ES-I3 (cell line): Measurements from ENCODE around the gene EPN2.

ENCODE experiments used
- H3K36me3 ChIP-seq: 2 replicates; pipeline ENCODE4 v1.6.1; 2013; ENCODE audit warnings: mild to moderate bottlenecking, low read length, control low read depth, moderate library complexity; ENCODE audit not compliant: insufficient read depth
- H3K4me1 ChIP-seq: 2 replicates; pipeline ENCODE4 v1.6.1; 2013; ENCODE audit warnings: mild to moderate bottlenecking, control low read depth, low read length; ENCODE audit not compliant: insufficient read depth
- H3K9ac ChIP-seq: 2 replicates; pipeline ENCODE4 v1.6.1; 2013; ENCODE audit warnings: low read depth, mild to moderate bottlenecking, low read length, moderate library complexity
- H3K9me3 ChIP-seq: 2 replicates; pipeline ENCODE4 v1.6.1; 2013; ENCODE audit warnings: mild to moderate bottlenecking, low read length, moderate library complexity; ENCODE audit not compliant: control insufficient read depth, insufficient read depth

Gene EPN2

DNA sequence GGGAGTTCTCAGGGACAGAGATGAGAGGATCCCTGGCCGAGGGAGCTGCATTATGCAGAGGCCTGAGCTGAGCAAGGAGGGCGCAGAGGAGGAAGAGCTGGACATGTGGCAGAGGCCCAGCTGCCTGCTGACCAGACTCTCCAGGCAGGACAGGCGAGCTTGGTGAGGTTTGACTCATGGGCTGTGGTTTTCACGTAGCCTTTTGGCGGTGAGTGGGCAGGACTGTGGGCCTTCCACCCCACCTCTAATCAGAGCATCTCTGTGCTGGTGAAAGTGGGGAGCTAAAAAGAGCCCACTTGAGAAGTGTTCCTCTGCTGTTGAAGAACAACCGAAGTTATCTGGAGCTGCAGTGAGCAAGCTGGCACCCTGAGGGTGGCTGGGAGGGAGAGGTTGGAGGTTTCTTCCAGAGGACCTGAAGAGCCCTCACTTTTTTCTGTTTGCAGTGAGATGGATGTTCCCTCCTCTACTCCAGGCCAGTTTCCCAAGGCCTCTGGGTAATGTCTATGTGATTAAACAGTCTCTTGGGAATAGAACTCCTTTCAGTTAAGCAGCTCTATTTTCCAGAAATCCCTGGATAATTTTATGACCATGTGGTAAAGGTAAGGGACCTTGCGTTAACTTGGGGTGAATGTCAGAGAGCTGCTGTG lies 11.9 kb downstream of the EPN2 start:
- Histone ChIP-seq H3K4me1 (peaks cover 14% of the 10 kb centered on the region), H3K36me3 (no peaks in the 10 kb centered on the region), H3K9me3 (peaks cover 3% of the 10 kb centered on the region; the same call in 1 of the 2 replicates), H3K9ac (no peak overlapping the region)

DNA sequence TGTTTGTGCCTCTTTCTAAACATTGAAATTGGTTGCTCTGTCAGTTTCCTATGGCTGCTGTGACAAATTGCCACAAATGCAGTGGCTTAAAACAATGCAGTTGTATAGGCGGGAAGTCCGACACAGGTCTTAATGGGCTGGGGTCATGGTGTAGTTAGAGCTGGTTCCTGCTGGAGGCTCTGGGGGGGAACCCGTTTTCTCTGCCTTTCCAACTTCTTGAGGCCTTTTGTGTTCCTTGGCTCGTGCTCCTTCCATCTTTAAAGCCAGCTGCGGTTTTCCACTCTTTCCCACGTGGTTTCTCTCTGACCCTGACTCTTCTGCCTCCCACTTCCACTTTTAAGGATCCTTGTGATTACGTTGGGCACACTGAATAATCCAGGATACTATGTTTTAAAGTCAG lies 12.5 kb downstream of the EPN2 start:
- peaks cover 14% of the 10 kb centered on the region for H3K4me1 ChIP-seq
- H3K36me3 ChIP-seq = no peaks in the 10 kb centered on the region
- peaks cover 3% of the 10 kb centered on the region; the same call in 1 of the 2 replicates for H3K9me3 ChIP-seq
- no peak overlapping the region for H3K9ac ChIP-seq

DNA sequence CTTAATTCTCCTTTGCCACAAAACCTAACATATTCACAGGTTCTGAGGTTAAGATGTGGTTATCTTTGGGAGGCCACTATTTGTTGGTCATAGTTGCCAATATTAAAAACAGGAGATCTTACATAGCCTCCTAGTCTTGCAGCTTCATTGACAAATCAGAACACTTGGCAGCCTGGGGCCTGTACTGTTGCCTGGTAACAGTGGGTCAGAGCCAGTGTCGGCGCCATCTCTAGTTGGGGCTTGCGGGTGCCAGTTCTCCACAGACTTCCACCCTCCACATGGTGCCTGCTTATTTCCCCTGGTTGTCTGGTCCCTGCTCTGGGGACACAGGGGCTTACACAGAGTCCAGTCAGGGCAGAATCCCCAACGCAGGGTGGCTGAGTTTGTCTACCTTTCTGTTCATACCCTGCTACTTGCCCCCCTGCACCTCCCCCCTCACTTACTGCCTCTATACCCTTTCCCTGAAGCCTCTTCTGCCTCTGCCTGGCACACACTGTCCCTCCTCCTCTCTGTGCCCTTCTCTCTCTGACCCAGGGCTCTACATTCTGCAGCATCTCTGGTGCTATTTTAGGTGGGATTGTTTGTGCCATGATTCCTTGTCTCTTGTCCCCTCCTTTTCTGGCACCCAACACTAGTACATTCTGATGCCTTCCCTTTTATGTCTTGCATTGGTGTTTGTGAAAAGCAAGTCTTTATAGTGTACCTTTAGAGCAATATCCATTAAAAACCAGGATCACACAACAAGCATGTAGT lies 13.4 kb downstream of the EPN2 start:
- Histone ChIP-seq H3K9me3 (peaks cover 3% of the 10 kb centered on the region; the same call in 1 of the 2 replicates), H3K4me1 (peaks cover 14% of the 10 kb centered on the region), H3K36me3 (no peaks in the 10 kb centered on the region), H3K9ac (no peak overlapping the region)

DNA sequence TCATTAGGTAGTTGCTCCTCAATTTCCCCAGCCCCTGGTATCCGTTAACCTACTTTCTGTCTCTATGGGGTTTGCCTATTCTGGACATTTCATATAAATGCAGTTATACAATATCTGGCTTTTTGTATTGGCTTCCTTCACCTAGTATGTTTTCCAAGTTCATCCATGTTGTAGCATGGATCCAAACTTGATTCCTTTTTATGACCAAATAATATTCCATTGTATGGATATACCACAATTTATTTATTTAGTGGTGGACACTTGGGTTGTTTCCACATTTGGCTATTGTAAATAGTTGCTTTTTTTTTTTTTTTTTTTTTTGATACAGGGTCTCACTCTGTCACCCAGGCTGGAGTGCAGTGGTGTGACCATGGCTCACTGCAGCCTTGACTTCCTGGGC lies 15.9 kb downstream of the EPN2 start:
- H3K9me3 ChIP-seq = peaks cover 3% of the 10 kb centered on the region; the same call in 1 of the 2 replicates
- H3K9ac ChIP-seq = no peak overlapping the region
- H3K4me1 ChIP-seq = peaks cover 10% of the 10 kb centered on the region
- no peaks in the 10 kb centered on the region for H3K36me3 ChIP-seq

DNA sequence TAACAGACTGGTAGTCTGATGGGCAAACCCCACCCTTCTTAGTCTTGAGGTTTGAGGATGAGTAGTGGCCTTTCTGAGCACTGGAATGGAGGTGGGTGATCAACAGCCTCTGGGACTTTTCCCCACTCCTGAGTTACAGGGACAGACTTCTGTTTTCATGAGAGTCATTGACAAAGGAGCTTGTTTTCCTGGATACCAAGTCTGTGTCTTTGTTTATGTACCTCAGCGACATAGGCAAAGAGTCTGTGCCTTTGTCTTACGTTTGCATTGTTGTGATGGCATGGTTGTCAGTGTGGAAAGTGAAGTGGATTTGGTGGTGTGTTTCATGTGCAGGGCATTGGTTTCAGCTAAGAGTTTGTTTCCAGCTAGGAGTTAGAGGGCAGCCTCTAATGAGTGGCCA lies 17.5 kb downstream of the EPN2 start:
- peaks cover 3% of the 10 kb centered on the region; the same call in 1 of the 2 replicates for H3K9me3 ChIP-seq
- no peaks in the 10 kb centered on the region for H3K36me3 ChIP-seq
- peaks cover 5% of the 10 kb centered on the region; the same call in 1 of the 2 replicates for H3K4me1 ChIP-seq
- no peak overlapping the region for H3K9ac ChIP-seq

DNA sequence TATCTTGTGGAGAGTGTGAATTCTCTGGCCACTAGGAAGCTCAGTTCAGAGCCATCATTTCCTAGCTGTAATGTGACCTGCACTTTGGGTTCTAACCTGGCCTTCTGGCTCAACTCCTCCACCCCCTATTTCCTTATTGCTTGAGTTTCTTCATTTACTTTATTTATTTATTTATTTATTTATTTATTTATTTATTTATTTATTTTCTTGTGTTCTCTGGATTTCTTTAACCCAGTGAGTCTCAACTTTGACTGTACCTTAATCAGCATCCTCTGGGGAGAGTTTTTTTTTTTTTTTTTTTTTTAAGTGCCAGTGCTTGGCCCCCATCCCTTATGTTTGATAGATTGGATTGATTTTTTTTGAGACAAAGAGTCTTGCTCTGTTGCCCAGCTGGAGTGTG lies 18.1 kb downstream of the EPN2 start:
- H3K4me1 ChIP-seq = peaks cover 5% of the 10 kb centered on the region; the same call in 1 of the 2 replicates
- peaks cover 3% of the 10 kb centered on the region; the same call in 1 of the 2 replicates for H3K9me3 ChIP-seq
- no peak overlapping the region for H3K9ac ChIP-seq
- H3K36me3 ChIP-seq = no peaks in the 10 kb centered on the region

DNA sequence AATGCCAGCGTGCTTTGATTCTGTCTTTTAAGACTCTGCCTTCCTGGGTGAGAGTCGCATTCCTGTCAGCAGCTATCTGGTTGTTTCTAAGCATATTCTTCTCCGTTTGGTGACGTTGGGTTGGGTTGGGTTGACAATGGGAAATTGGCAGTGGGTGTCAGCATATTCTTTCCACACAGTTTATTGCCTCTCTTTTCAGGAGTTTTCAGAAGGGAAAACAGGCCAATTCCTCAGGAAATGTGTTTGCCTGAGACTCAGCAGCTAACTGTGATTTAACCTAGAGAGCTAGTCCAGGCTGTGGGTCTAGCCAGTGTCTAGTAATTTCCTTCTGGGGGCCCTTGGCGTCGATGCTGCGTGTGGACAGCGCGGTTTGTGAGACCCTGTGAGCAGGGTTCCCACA lies 21.2 kb downstream of the EPN2 start:
- Histone ChIP-seq H3K4me1 (peaks cover 6% of the 10 kb centered on the region), H3K9ac (no peak overlapping the region), H3K36me3 (no peaks in the 10 kb centered on the region), H3K9me3 (no peaks in the 10 kb centered on the region)

DNA sequence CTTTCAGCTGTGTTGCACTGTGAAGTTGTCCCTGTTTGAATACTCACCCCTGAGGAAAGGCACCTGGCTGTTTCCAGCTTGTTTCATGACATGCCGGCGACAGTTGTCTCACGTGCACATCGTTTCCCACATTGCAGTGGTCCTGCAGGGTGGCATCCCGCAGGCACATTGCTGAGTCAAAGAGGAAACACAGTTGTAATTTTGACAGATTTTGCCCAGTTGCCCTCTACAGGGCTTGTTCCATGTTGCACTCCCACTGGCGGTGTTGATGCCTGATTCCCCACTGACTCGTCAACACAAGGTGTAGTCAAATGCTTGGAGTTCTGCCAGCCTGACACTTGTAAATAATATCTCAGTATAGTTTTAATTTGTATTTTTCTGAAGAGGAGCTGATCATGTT lies 23.8 kb downstream of the EPN2 start:
- Histone ChIP-seq H3K4me1 (peaks cover 10% of the 10 kb centered on the region), H3K9me3 (no peaks in the 10 kb centered on the region), H3K9ac (no peak overlapping the region), H3K36me3 (no peaks in the 10 kb centered on the region)

DNA sequence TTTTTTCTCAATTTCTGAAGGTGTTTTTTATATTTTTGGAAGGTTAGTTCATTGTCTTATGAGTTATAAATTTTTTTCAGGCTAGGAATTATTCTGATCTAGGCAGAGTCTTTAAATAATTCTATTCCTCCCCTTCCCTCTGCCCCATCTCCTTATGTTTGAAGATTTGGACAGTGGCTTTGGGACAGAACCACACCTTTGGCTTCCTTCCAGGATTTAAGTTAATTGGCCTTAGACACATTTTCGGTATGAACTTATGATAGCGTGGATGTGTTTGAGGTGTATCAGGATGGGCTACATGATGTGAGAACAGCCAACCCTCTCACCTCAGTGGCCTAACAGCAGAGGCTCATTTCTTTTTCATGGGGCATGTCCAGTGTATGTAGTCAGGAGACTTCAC lies 24.3 kb downstream of the EPN2 start:
- Histone ChIP-seq H3K36me3 (no peaks in the 10 kb centered on the region), H3K4me1 (peaks cover 7% of the 10 kb centered on the region), H3K9ac (no peak overlapping the region), H3K9me3 (no peaks in the 10 kb centered on the region)

DNA sequence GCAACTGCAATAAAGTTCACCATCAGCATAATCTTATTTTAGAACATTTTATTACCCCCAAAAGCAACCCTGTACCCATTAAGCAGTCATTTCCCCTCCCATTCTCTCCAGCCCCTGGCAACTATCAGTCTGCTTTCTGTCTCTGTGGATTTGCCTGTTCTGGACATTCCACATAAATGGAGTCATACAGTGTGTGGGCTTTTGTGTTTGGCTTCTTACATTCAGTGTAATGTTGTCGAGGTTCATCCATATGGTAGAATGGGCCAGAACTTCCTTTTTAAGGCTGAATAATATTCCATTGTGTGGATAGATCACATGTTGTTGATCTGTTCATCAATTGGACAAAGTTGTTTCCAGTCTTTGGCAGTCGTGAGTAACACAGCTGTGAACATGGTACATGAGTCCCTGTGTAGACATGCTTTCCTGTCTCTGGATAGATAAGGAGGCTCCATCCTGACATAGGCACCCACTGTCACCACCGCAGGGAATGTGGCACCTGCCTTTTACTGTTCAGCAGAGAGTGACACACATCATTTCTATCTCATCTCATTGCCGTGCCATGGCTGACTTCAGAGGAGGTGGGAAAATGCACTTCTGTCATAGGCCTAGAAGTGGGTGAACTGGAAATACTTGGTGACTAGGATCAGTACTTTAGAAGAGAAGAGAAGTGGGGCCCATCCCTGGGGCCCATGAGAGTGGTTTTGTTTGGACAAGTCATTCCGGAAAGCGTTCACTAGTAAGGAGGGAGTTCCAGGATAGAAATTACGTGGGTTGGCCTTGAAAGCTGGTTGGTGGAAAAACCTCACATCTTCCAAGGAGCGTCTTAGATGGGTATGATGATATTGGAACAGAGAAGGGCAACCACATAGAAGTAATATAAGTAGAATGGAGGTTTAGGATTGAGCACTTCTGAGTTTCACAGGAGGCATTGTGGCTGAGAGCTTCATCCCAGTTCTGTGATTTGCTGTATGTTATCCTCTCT lies 25.8 kb downstream of the EPN2 start:
- no peaks in the 10 kb centered on the region for H3K36me3 ChIP-seq
- H3K9me3 ChIP-seq = no peaks in the 10 kb centered on the region
- H3K4me1 ChIP-seq = peaks cover 5% of the 10 kb centered on the region; the same call in 1 of the 2 replicates
- no peak overlapping the region for H3K9ac ChIP-seq

DNA sequence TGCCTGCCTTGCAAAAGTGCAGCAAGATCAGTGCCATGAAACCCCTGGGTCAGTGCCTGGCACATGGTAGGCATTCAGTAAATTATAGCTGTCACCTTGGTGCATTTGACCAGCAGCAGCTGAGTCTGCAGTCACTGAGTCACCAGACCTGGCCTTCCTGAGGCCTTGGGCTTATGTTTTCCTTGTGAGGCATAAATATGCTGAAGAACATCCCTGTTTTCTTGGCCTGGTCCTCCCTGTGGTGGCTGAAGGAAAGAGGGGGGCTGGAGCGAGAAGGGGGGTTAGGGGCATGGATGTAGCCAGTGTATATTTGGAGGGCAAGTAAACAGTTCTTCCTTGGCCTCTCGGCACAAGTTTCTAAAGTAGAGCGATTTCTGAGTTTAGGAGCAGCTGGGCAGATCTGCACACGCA lies 26.5 kb downstream of the EPN2 start:
- Histone ChIP-seq H3K9me3 (no peaks in the 10 kb centered on the region), H3K4me1 (peaks cover 5% of the 10 kb centered on the region; the same call in 1 of the 2 replicates), H3K9ac (no peak overlapping the region), H3K36me3 (no peaks in the 10 kb centered on the region)

DNA sequence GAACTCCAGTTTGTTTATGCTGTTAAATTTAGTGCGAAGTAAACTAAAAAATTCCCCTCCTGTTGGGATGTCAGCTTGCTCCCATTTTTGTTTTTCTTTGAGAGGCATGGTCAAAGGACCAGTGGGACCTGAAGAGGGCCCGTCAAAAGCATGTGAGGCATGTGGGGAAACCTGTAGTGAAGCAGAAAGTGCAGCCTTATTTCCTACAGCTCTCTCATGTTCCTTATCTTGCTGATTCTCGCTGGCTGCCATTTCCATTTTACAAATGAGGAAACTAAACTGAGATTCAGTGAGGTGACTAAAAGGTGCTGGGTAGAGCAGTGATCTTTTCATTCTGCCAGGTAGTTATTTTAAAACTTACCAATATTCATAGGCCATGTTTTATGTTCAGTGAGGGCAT lies 27.1 kb downstream of the EPN2 start:
- Histone ChIP-seq H3K9ac (no peak overlapping the region), H3K4me1 (peaks cover 5% of the 10 kb centered on the region; the same call in 1 of the 2 replicates), H3K9me3 (no peaks in the 10 kb centered on the region), H3K36me3 (no peaks in the 10 kb centered on the region)

DNA sequence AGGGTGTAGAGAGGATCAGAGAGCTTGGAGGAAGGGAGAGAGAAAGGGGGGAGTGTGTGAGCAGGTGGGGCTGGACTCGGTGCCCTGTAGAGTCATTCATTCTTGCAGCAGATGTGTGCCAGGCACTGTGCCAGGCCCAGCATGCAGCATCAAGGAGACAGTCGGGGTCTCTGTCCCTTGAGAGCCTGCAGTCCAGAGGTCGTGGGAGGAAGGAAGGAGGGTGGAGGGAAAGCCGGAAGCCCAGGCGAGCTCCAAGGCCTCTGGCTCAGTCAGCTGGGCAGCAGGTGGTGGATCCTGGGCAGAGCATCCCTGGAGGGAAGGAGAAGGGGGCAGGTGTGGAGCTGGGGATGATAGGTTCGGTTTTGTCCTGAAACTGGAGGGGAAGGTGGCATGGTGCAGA lies 27.5 kb downstream of the EPN2 start:
- Histone ChIP-seq H3K4me1 (peaks cover 5% of the 10 kb centered on the region; the same call in 1 of the 2 replicates), H3K36me3 (no peaks in the 10 kb centered on the region), H3K9ac (no peak overlapping the region), H3K9me3 (no peaks in the 10 kb centered on the region)

DNA sequence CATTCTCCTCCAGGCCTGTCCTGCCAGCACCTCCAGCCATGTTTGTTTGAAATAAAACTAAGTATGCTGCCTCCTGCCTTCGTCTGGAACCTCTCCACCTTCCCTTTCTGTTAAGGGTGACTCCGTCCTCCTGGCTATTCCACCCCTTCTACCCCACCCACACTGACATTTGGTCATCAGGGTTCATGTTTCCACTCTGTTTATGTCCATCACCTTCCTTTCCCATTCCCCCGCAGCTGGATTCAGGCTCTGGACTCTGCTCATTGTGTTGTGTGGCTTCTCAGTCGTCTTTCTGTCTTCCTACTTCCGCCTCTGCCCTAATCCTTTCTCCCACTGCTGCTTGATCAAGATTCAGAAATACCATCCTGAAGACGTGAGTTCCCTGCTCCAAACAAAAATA lies 28.6 kb downstream of the EPN2 start:
- no peaks in the 10 kb centered on the region for H3K36me3 ChIP-seq
- peaks cover 5% of the 10 kb centered on the region; the same call in 1 of the 2 replicates for H3K4me1 ChIP-seq
- H3K9ac ChIP-seq = no peak overlapping the region
- H3K9me3 ChIP-seq = no peaks in the 10 kb centered on the region
